WTC11 (cell line): ENCODE results near the gene TSPAN31.

ENCODE experiments used
- ATF1 ChIP-seq: sonication (generic); formaldehyde crosslinking; IDR thresholded peaks from 2 replicates; pipeline ENCODE4 v1.8.1; 2023; ENCODE audit warnings: mild to moderate bottlenecking, moderate library complexity, missing genetic modification reagents
- CREB1 ChIP-seq: sonication (generic); formaldehyde crosslinking; IDR thresholded peaks from 2 replicates; pipeline ENCODE4 v1.8.0; 2023; ENCODE audit warnings: mild to moderate bottlenecking, missing genetic modification reagents
- CREM ChIP-seq: sonication (generic); formaldehyde crosslinking; IDR thresholded peaks from 2 replicates; pipeline ENCODE4 v1.8.1; 2022; ENCODE audit warnings: mild to moderate bottlenecking, missing genetic modification reagents, moderate library complexity
- E2F4 ChIP-seq: sonication (generic); formaldehyde crosslinking; IDR thresholded peaks from 2 replicates; pipeline ENCODE4 v1.8.1; 2022; ENCODE audit warnings: low read depth, mild to moderate bottlenecking, moderate library complexity, missing genetic modification reagents, borderline replicate concordance
- FOXP1 ChIP-seq: sonication (generic); formaldehyde crosslinking; IDR thresholded peaks from 2 replicates; pipeline ENCODE4 v1.8.0; 2022; ENCODE audit warnings: missing genetic modification reagents, mild to moderate bottlenecking, moderate library complexity, borderline replicate concordance
- GRHL2 ChIP-seq: fragments of 250-450 bp; sonication (Bioruptor Pico); IDR thresholded peaks from 2 replicates; pipeline ENCODE4 v1.8.0; 2022; ENCODE audit warnings: mild to moderate bottlenecking, moderate library complexity; ENCODE audit not compliant: insufficient replicate concordance, severe bottlenecking
- IRF2 ChIP-seq: sonication (generic); formaldehyde crosslinking; IDR thresholded peaks from 2 replicates; pipeline ENCODE4 v1.8.0; 2022; ENCODE audit warnings: low read depth, missing genetic modification reagents, borderline replicate concordance
- NFYB ChIP-seq: sonication (generic); formaldehyde crosslinking; conservative IDR thresholded peaks from 2 replicates; pipeline ENCODE4 v1.8.0; 2022; ENCODE audit warnings: low read depth, missing genetic modification reagents
- TF ChIP-seq, protein P1 (sequence below): sonication (generic); formaldehyde crosslinking; IDR thresholded peaks from 2 replicates; pipeline ENCODE4 v1.8.1; 2023; ENCODE audit warnings: mild to moderate bottlenecking, moderate library complexity, missing genetic modification reagents
- TF ChIP-seq, protein P2 (sequence below): fragments of 200-600 bp; IDR thresholded peaks from 2 replicates; pipeline ENCODE4 v1.8.0; 2022; ENCODE audit warnings: antibody characterized with exemption
- TF ChIP-seq, protein P3 (sequence below): sonication (generic); formaldehyde crosslinking; IDR thresholded peaks from 2 replicates; pipeline ENCODE4 v1.8.0; 2022; ENCODE audit warnings: mild to moderate bottlenecking, missing genetic modification reagents

DNA sequence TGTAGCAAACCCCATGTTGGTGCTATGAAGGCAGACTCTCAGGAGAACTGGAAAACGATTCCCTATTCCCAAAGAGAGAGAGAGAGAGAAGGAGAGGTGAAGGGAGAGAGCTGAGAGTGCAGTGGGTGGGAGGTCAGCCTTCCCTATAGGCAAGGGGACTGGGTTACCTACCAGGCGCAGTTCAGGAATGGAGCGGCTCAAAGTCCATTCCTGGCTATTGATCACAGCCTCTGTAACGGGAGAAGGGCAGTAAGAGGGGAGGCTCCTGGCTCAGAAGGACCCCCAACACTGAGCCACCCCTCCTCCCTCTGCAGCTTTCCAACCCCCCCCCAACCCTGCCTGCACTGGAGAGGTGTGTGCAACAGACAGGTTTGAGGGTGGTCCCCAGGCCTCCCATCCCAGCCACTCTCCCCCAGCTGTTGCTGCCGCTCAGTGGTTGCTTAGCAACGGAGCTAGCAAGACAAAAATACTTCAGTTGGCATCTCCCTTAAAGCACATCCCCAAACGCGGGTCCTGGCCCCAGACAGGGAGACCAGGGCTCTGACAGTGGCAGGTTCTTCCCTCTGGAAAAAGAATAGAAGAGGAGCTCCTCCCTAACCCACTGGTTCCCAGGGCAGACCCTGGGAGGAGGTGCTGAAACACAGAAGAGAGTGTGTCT, 9.5 kb upstream of the TSPAN31 start:
- TF ChIP-seq FOXP1 (CRISPR knock-in tag) (no peak), E2F4 (CRISPR knock-in tag) (no peak), GRHL2 (CRISPR knock-in tag) (no peak), IRF2 (CRISPR knock-in tag) (no peak), NFYB (CRISPR knock-in tag) (no peak), CREB1 (CRISPR knock-in tag) (no peak), ATF1 (CRISPR knock-in tag) (no peak), CREM (CRISPR knock-in tag) (no peak)
- TF ChIP-seq, protein P1, sequence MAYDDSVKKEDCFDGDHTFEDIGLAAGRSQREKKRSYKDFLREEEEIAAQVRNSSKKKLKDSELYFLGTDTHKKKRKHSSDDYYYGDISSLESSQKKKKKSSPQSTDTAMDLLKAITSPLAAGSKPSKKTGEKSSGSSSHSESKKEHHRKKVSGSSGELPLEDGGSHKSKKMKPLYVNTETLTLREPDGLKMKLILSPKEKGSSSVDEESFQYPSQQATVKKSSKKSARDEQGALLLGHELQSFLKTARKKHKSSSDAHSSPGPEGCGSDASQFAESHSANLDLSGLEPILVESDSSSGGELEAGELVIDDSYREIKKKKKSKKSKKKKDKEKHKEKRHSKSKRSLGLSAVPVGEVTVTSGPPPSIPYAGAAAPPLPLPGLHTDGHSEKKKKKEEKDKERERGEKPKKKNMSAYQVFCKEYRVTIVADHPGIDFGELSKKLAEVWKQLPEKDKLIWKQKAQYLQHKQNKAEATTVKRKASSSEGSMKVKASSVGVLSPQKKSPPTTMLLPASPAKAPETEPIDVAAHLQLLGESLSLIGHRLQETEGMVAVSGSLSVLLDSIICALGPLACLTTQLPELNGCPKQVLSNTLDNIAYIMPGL (CRISPR knock-in tag): no peak
- TF ChIP-seq, protein P2, sequence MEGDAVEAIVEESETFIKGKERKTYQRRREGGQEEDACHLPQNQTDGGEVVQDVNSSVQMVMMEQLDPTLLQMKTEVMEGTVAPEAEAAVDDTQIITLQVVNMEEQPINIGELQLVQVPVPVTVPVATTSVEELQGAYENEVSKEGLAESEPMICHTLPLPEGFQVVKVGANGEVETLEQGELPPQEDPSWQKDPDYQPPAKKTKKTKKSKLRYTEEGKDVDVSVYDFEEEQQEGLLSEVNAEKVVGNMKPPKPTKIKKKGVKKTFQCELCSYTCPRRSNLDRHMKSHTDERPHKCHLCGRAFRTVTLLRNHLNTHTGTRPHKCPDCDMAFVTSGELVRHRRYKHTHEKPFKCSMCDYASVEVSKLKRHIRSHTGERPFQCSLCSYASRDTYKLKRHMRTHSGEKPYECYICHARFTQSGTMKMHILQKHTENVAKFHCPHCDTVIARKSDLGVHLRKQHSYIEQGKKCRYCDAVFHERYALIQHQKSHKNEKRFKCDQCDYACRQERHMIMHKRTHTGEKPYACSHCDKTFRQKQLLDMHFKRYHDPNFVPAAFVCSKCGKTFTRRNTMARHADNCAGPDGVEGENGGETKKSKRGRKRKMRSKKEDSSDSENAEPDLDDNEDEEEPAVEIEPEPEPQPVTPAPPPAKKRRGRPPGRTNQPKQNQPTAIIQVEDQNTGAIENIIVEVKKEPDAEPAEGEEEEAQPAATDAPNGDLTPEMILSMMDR: no peak
- TF ChIP-seq, protein P3, sequence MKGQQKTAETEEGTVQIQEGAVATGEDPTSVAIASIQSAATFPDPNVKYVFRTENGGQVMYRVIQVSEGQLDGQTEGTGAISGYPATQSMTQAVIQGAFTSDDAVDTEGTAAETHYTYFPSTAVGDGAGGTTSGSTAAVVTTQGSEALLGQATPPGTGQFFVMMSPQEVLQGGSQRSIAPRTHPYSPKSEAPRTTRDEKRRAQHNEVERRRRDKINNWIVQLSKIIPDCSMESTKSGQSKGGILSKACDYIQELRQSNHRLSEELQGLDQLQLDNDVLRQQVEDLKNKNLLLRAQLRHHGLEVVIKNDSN (CRISPR knock-in tag): no peak
